GM12892 (cell line): ENCODE results near the gene PRUNE2.

Source experiments
- POLR2A ChIP-seq: IDR thresholded peaks from 2 replicates; pipeline ENCODE4 v1.6.1; 2011; ENCODE audit warnings: low read depth, low read length, control low read depth
- POLR2AphosphoS5 ChIP-seq: IDR thresholded peaks from 2 replicates; pipeline ENCODE4 v1.6.1; 2011; ENCODE audit warnings: low read depth, low read length, control low read depth

- TF ChIP-seq POLR2A, result no peak
- no peak for TF ChIP-seq POLR2AphosphoS5
Measured at GRCh38 chr9:76878933-76879332, 27.0 kb downstream of the PRUNE2 start.
